ENCODE results near the gene PPP2CA.
"Not testable (repeated sequence)": the region's sequence is repeated elsewhere in the genome, so short reads cannot be mapped to it uniquely, and the experiment has no call there.

The PPP2CA gene

GRCh38 chr5:134245101-134245604, 19.3 kb upstream of the PPP2CA start:
- DNase-seq (ENCODE audit: low read depth in 2 of 2), result no peak

GRCh38 chr5:134242146-134242545, 16.3 kb upstream of the PPP2CA start:
- DNase-seq (ENCODE audit: low read depth in 2 of 2), result no peak

- no peak for DNase-seq (ENCODE audit: low read depth in 2 of 2)
These were observed 14.6 kb upstream of the PPP2CA start for GRCh38 chr5:134240421-134240962.

GRCh38 chr5:134236820-134237219, 10.9 kb upstream of the PPP2CA start:
- no peak for DNase-seq (ENCODE audit: low read depth in 2 of 2)

GRCh38 chr5:134236318-134236717, 10.4 kb upstream of the PPP2CA start:
- DNase-seq (ENCODE audit: low read depth in 2 of 2), result no peak

- DNase-seq (ENCODE audit: low read depth in 2 of 2), result no peak
These were observed 2.8 kb upstream of the PPP2CA start for GRCh38 chr5:134228624-134229023.

- no peak for DNase-seq (ENCODE audit: low read depth in 2 of 2)
These were observed 1.9 kb upstream of the PPP2CA start for GRCh38 chr5:134227776-134228175.

- no peak for DNase-seq (ENCODE audit: low read depth in 2 of 2)
These were observed 1.4 kb upstream of the PPP2CA start for GRCh38 chr5:134227259-134227658.

GRCh38 chr5:134226441-134227192, 744 bp upstream of the PPP2CA start:
- no peak for DNase-seq (ENCODE audit: low read depth in 2 of 2)

GRCh38 chr5:134224888-134225779, 739 bp downstream of the PPP2CA start:
- peak in 1 of 2 experiments; percentile 48 for DNase-seq (ENCODE audit: low read depth in 2 of 2)

- DNase-seq (ENCODE audit: low read depth in 2 of 2), result no peak
These were observed 2.2 kb downstream of the PPP2CA start for GRCh38 chr5:134223406-134224248.

GRCh38 chr5:134221690-134222089, 4.2 kb downstream of the PPP2CA start:
- DNase-seq (ENCODE audit: low read depth in 2 of 2), result not testable (repeated sequence)

- no peak for DNase-seq (ENCODE audit: low read depth in 2 of 2)
These were observed 10.1 kb downstream of the PPP2CA start for GRCh38 chr5:134215757-134216156.

- peak; percentile 41 to 53 for DNase-seq (ENCODE audit: low read depth in 2 of 2)
These were observed 14.4 kb downstream of the PPP2CA start for GRCh38 chr5:134211263-134212031.

- no peak for DNase-seq (ENCODE audit: low read depth in 2 of 2)
These were observed 16.2 kb downstream of the PPP2CA start for GRCh38 chr5:134209477-134210245.

GRCh38 chr5:134207696-134208095, 18.2 kb downstream of the PPP2CA start:
- DNase-seq (ENCODE audit: low read depth in 2 of 2), result no peak

GRCh38 chr5:134206627-134207160, 19.2 kb downstream of the PPP2CA start:
- no peak for DNase-seq (ENCODE audit: low read depth in 2 of 2)

GRCh38 chr5:134204575-134204974, 21.3 kb downstream of the PPP2CA start:
- DNase-seq (ENCODE audit: low read depth in 2 of 2), result no peak

- no peak for DNase-seq (ENCODE audit: low read depth in 2 of 2)
These were observed 22.2 kb downstream of the PPP2CA start for GRCh38 chr5:134203630-134204029.

- DNase-seq (ENCODE audit: low read depth in 2 of 2), result no peak
These were observed 30.2 kb downstream of the PPP2CA start for GRCh38 chr5:134195666-134196065.
